ENCODE results near the gene DNAI1. TPM values are rescaled to one million over a fixed set of nuclear protein-coding genes. Genes with fewer than 3 reads are reported as not detected.

The DNAI1 gene
- polyA plus RNA-seq, 1 experiment: not detected

DNA sequence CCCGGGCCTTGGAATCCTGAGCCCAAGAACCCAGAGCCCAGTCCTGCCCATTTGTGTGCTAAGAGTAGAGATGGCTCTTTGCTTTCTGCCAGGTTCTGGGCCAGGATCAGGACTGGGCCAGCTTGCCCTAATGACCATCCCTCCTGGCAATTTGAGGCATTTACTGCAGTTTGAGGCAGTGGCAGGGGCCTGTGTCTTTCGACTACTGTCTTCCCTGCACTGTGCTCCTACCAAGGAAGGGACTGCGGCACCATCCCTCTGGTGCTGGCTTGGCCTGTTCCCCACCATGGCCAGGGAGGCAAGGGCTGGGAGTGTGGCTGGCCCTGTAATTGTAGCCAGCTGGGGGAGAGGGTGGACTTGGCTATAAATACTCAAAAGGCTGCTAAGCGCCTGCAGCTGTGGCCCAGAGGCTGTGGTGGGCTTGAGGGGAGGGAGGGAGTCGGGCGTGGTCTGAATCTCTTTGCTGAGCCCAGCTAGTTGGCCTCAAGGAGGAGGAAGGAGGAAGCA lies 59.6 kb downstream of the DNAI1 start:
- POLR2A ChIA-PET: no interaction called here

DNA sequence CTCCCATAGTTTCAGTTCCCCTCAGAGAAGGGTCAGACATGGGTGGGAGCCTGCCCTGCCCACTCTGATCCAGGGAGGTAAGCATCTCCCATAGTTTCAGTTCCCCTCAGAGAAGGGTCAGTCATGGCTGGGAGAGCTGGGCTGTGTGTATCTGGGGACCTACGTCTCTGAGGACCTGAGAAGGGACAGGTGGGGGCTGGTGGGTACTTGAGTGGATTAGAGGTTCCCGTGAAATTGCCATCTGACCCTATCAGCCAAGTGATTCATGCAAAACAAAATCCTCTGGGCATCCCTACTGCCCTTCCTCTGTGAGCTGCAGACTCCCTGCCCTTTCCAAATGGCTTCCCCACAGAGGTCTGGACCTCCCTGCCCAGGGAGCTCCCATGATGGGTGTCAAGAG lies 60.3 kb downstream of the DNAI1 start:
- Histone ChIP-seq H3K36me3 (ENCODE audit: control insufficient read depth, insufficient read depth, low read length) (no peaks in the 10 kb centered on the region), H3K4me3 (ENCODE audit: low read depth, low read length) (no peak overlapping the region), H3K27me3 (ENCODE audit: control insufficient read depth, insufficient read depth, low read length) (peaks cover 10% of the 10 kb centered on the region)
- CTCF ChIA-PET: interaction anchor here (0.9 to 1.7 kb wide), 4 partner anchors 19 to 119 kb away, joined by 3 to 5 read pairs (median 4); no protein-coding TSS in a partner anchor
- TF ChIP-seq CTCF (IDR thresholded peaks at IDR 0.05; ENCODE audit: insufficient read depth, low read depth, low read length): no peak
- POLR2A ChIA-PET: no interaction called here
- DNase-seq (ENCODE audit: low read depth): no peak

More for the DNA sequence above, 59.6 kb downstream of the DNAI1 start:
- Histone ChIP-seq H3K4me3 (ENCODE audit: low read depth, low read length) (no peak overlapping the region), H3K36me3 (ENCODE audit: control insufficient read depth, insufficient read depth, low read length) (no peaks in the 10 kb centered on the region), H3K27me3 (ENCODE audit: control insufficient read depth, insufficient read depth, low read length) (peaks cover 10% of the 10 kb centered on the region)
- no peak for TF ChIP-seq CTCF (IDR thresholded peaks at IDR 0.05; ENCODE audit: insufficient read depth, low read depth, low read length)
- DNase-seq (ENCODE audit: low read depth): no peak
- CTCF ChIA-PET: interaction anchor here (1.2 to 1.9 kb wide), 5 partner anchors 16 to 114 kb away, joined by 3 to 6 read pairs (median 4); no protein-coding TSS in a partner anchor

DNA sequence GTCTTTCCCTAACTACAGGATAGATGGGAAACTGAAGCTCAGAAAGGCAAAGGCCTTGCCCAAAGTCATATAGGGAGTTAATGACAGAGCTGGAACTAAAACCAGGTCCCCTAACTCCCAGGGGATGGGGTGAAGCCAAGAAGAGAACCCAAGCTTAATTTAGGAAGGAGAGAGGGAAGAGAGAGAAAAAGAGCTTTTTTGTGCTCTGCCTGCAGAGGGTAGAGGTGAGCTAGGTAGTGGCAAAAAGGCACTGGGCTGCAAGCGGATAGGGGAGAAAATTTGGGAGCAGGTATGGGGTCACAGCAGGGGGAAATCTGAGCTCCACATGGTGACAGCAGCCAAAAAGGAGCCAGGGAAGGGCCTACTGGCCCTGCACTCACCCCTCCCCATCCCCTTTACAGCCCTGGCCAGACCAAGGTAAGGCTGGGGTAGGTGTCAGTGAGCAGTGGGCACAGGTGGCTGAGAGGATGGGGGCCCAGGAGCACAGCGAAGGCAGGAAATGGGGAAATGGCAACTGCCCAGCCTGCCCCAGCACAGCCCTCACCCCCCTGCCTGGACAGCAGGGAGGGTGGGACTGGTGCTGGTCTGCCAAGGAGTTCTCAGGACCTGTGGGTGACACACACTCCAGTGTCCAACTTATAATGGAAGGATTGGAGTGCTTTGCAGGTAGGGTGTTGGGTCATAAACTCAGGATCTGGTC lies 60.9 kb downstream of the DNAI1 start:
- DNase-seq (ENCODE audit: low read depth): no peak
- H3K4me3 ChIP-seq (ENCODE audit: low read depth, low read length): no peak overlapping the region
- POLR2A ChIA-PET: no interaction called here

GRCh38 chr9:34520096-34520495 lies 61.5 kb downstream of the DNAI1 start:
- Histone ChIP-seq H3K36me3 (ENCODE audit: control insufficient read depth, insufficient read depth, low read length) (no peaks in the 10 kb centered on the region), H3K4me3 (ENCODE audit: low read depth, low read length) (no peak overlapping the region), H3K27me3 (ENCODE audit: control insufficient read depth, insufficient read depth, low read length) (peaks cover 10% of the 10 kb centered on the region)
- no peak for DNase-seq (ENCODE audit: low read depth)
- no peak for TF ChIP-seq CTCF (IDR thresholded peaks at IDR 0.05; ENCODE audit: insufficient read depth, low read depth, low read length)
- ChIA-PET POLR2A (no interaction called here), CTCF (interaction anchor here (0.8 to 1.4 kb wide), 2 partner anchors 20 to 28 kb away, joined by 3 to 5 read pairs; no protein-coding TSS in a partner anchor)

More for the DNA sequence above, 60.9 kb downstream of the DNAI1 start:
- Histone ChIP-seq H3K27me3 (ENCODE audit: control insufficient read depth, insufficient read depth, low read length) (peaks cover 10% of the 10 kb centered on the region), H3K36me3 (ENCODE audit: control insufficient read depth, insufficient read depth, low read length) (no peaks in the 10 kb centered on the region)
- TF ChIP-seq CTCF (IDR thresholded peaks at IDR 0.05; ENCODE audit: insufficient read depth, low read depth, low read length): no peak
- CTCF ChIA-PET: interaction anchor here (0.8 to 1.7 kb wide), 5 partner anchors 19 to 120 kb away, joined by 3 to 5 read pairs (median 3); no protein-coding TSS in a partner anchor

DNA sequence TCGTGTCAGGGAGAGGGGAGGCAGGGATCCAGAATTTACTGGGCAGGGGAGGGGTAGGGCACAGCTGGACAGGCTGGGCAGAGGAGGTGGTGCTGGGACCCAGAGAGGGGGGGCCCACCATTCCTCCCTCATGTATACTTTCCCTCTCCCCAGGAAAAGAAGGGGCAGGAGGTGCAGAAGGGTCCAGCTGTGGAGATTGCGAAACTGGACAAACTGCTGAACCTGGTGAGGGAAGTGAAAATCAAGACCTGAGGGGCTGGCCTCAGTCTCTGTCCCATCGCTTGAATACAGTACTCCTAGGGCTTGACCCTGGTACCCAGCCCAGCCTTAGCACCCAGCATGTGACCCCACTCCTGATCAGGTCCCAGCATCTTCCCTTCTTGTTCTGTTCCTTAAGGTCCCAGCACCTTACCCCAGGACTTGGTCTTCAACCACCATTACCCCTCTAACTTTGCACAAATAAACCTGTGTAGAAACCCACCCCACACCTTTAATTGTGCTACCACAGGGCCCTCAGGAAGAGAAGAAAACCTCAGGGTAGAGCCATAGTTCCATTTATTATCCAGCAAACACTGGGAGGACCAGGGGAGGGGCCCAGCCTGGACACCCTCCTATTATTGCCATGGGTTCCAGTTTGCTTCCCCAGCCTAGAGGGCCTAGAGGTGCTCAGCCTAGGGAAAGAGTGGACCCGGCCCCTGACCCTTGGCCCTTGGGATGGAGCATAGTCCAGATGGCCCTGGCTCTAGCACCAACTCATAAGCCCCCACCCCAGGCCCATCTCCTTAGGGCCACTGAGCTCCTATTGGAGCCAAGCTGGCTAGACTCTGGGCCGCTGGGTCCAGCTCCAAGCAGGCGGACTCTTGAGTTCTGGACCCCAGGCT lies 62.1 kb downstream of the DNAI1 start:
- no peak for TF ChIP-seq CTCF (IDR thresholded peaks at IDR 0.05; ENCODE audit: insufficient read depth, low read depth, low read length)
- ChIA-PET CTCF (interaction anchor here (1.0 to 1.4 kb wide), 2 partner anchors 21 to 29 kb away, joined by 3 to 5 read pairs; no protein-coding TSS in a partner anchor), POLR2A (no interaction called here)
- DNase-seq (ENCODE audit: low read depth): no peak
- H3K4me3 ChIP-seq (ENCODE audit: low read depth, low read length): no peak overlapping the region
- no peaks in the 10 kb centered on the region for H3K36me3 ChIP-seq (ENCODE audit: control insufficient read depth, insufficient read depth, low read length)
- H3K27me3 ChIP-seq (ENCODE audit: control insufficient read depth, insufficient read depth, low read length): peaks cover 10% of the 10 kb centered on the region
